HCT116 (cell line): Measurements from ENCODE around the gene PCDHA3. TPM values are rescaled to one million over a fixed set of nuclear protein-coding genes. Genes with fewer than 3 reads are reported as not detected.

Experiments used
- ATAC-seq: fragments of 200-7000 bp; cut with Tn5 transposase; 2 replicates; pipeline ENCODE4 v1.9.1; 2020; ENCODE audit warnings: mild to moderate bottlenecking, moderate library complexity
- BruUV-seq: library from RNA; stranded (reverse); fragments of 400-500 nt; replicated peaks from 2 replicates; lab custom pipeline; 2021; lab: Mats Ljungman, UMichigan
- CTCF ChIA-PET: fragments of 300-600 bp; sonication (Branson Sonifier 250); formaldehyde crosslinking; loops from one replicate; lab custom pipeline; 2021; ENCODE audit warnings: antibody characterized with exemption; lab: Charles Lee
- POLR2A ChIA-PET: fragments of 300-600, 350-600 bp; sonication (Branson Sonifier 250); formaldehyde crosslinking; loops from one replicate; lab custom pipeline; 2021; ENCODE audit warnings: antibody characterized with exemption; lab: Charles Lee
- RAD21 ChIA-PET, 2 experiments: fragments of 300-600 bp; sonication (Branson Sonifier 250); formaldehyde crosslinking; loops; one replicate each; lab custom pipeline; 2023; ENCODE audit warnings: low total read pairs in 2 of 2; ENCODE audit not compliant: uncharacterized antibody in 2 of 2, unreplicated experiment in 2 of 2, low non-redundant PET in 1 of 2; lab: Charles Lee
- DNase-seq: peaks from one replicate; pipeline ENCODE4 v3.0.0-alpha.2; 2010; ENCODE audit warnings: low read depth, low spot score
- H2AFZ ChIP-seq: fragments of 200-600 bp; shearing (Covaris generic), sonication (generic); 2 replicates; pipeline ENCODE4 v1.6.1; 2017; ENCODE audit warnings: low read depth, mixed run types, mixed read lengths, antibody characterized with exemption, low read length; ENCODE audit not compliant: poor library complexity, severe bottlenecking
- H3K27ac ChIP-seq: 2 replicates; pipeline ENCODE4 v1.5.1; 2012; ENCODE audit warnings: low read depth, low read length
- H3K27me3 ChIP-seq: fragments of 200-600 bp; sonication (generic); 2 replicates; pipeline ENCODE4 v1.6.1; 2016; ENCODE audit warnings: mixed run types, low read length, mixed read lengths; ENCODE audit not compliant: insufficient read depth
- H3K36me3 ChIP-seq, 2 experiments: fragments of 200-500 bp in 1 of 2; fragments of 200-600 bp in 1 of 2; sonication (Bioruptor generic) in 1 of 2; sonication (generic) in 1 of 2; 2 replicates each; pipeline versions ENCODE4 v1.5.1 to v1.6.1; 2014 to 2016; ENCODE audit warnings: low read length in 2 of 2, inconsistent platforms in 1 of 2, mixed read lengths in 1 of 2, mixed run types in 1 of 2; ENCODE audit not compliant: insufficient read depth in 2 of 2, control insufficient read depth in 1 of 2
- H3K4me1 ChIP-seq, 2 experiments: fragments of 200-600 bp in 1 of 2; sonication (generic) in 1 of 2; 2 replicates each; pipeline versions ENCODE4 v1.5.1 to v1.6.1; 2012 to 2017; ENCODE audit warnings: low read length in 2 of 2, inconsistent platforms in 1 of 2, mild to moderate bottlenecking in 1 of 2, mixed read lengths in 1 of 2, mixed run types in 1 of 2, moderate library complexity in 1 of 2; ENCODE audit not compliant: insufficient read depth in 2 of 2, control insufficient read depth in 1 of 2
- H3K4me2 ChIP-seq: fragments of 200-600 bp; sonication (generic); 2 replicates; pipeline ENCODE4 v1.6.1; 2017; ENCODE audit warnings: mixed run types, low read length, mixed read lengths
- H3K4me3 ChIP-seq, 2 experiments: fragments of 200-600 bp in 1 of 2; sonication (generic) in 1 of 2; replicated peaks in 1 of 2; 2 replicates each; pipeline ENCODE4 v1.5.1; 2011 to 2016; ENCODE audit warnings: low read length in 2 of 2, control low read depth in 1 of 2, low read depth in 1 of 2, mild to moderate bottlenecking in 1 of 2, mixed read lengths in 1 of 2, mixed run types in 1 of 2
- H3K79me2 ChIP-seq: fragments of 200-600 bp; sonication (generic); 2 replicates; pipeline ENCODE4 v1.6.1; 2017; ENCODE audit warnings: mild to moderate bottlenecking, mixed run types, low read length, moderate library complexity, mixed read lengths; ENCODE audit not compliant: insufficient read depth
- H3K9ac ChIP-seq: fragments of 200-600 bp; sonication (generic); 2 replicates; pipeline ENCODE4 v1.6.1; 2016; ENCODE audit warnings: low read length, mixed read lengths
- H3K9me2 ChIP-seq: fragments of 200-600 bp; sonication (generic), shearing (Covaris generic); 2 replicates; pipeline ENCODE4 v1.6.1; 2017; ENCODE audit warnings: mixed run types, mild to moderate bottlenecking, moderate library complexity; ENCODE audit not compliant: insufficient read depth
- H3K9me3 ChIP-seq, 2 experiments: fragments of 200-500 bp in 1 of 2; fragments of 200-600 bp in 1 of 2; sonication (Bioruptor generic) in 1 of 2; sonication (generic) in 1 of 2; 2 replicates each; pipeline ENCODE4 v1.6.1; 2014 to 2017; ENCODE audit warnings: low read length in 2 of 2, mixed read lengths in 2 of 2, inconsistent platforms in 1 of 2, low read depth in 1 of 2, mild to moderate bottlenecking in 1 of 2, mixed run types in 1 of 2, moderate library complexity in 1 of 2; ENCODE audit not compliant: control insufficient read depth in 1 of 2, insufficient read depth in 1 of 2
- H4K20me1 ChIP-seq: fragments of 200-600 bp; sonication (generic), shearing (Covaris generic); 2 replicates; pipeline ENCODE4 v1.6.1; 2017; ENCODE audit warnings: mixed run types, mild to moderate bottlenecking, moderate library complexity; ENCODE audit not compliant: insufficient read depth
- CBX3 ChIP-seq: IDR thresholded peaks from 2 replicates; pipeline ENCODE4 v1.6.1; 2012; ENCODE audit warnings: low read depth
- CEBPB ChIP-seq: IDR thresholded peaks from 2 replicates; pipeline ENCODE4 v1.6.1; 2012; ENCODE audit warnings: low read depth
- CTCF ChIP-seq, 3 experiments: fragments of 200-600 bp in 1 of 3; sonication (generic) in 1 of 3; IDR thresholded peaks in 2 of 3; conservative IDR thresholded peaks in 1 of 3; 2 replicates each; pipeline ENCODE4 v1.5.1; 2012 to 2017; ENCODE audit warnings: low read depth in 2 of 3, low read length in 2 of 3, antibody characterized with exemption in 1 of 3, borderline replicate concordance in 1 of 3, control low read depth in 1 of 3, mild to moderate bottlenecking in 1 of 3, mixed read lengths in 1 of 3, mixed run types in 1 of 3, moderate library complexity in 1 of 3; ENCODE audit not compliant: insufficient read depth in 1 of 3
- EGR1 ChIP-seq: IDR thresholded peaks from 2 replicates; pipeline ENCODE4 v1.6.1; 2012; ENCODE audit warnings: low read depth
- EZH2 ChIP-seq: fragments of 200-600 bp; sonication (generic); IDR thresholded peaks from 2 replicates; pipeline ENCODE4 v1.6.1; 2017; ENCODE audit warnings: antibody characterized with exemption, mixed run types
- JUND ChIP-seq: IDR thresholded peaks from 2 replicates; pipeline ENCODE4 v1.6.1; 2012
- POLR2AphosphoS5 ChIP-seq: IDR thresholded peaks from 2 replicates; pipeline ENCODE4 v1.6.1; 2011; ENCODE audit warnings: mild to moderate bottlenecking, low read depth, low read length, moderate library complexity
- RAD21 ChIP-seq: IDR thresholded peaks from 2 replicates; pipeline ENCODE4 v1.6.1; 2012; ENCODE audit warnings: low read depth, mild to moderate bottlenecking
- REST ChIP-seq: IDR thresholded peaks from 2 replicates; pipeline ENCODE4 v1.6.1; 2012; ENCODE audit warnings: low read depth
- SIN3A ChIP-seq: IDR thresholded peaks from 2 replicates; pipeline ENCODE4 v1.6.1; 2012; ENCODE audit warnings: low read depth
- SP1 ChIP-seq: IDR thresholded peaks from 2 replicates; pipeline ENCODE4 v1.6.1; 2012; ENCODE audit warnings: low read depth
- SRF ChIP-seq: IDR thresholded peaks from 2 replicates; pipeline ENCODE4 v1.6.1; 2012; ENCODE audit warnings: low read depth
- ZFX ChIP-seq: fragments of 450-650 bp; IDR thresholded peaks from 2 replicates; pipeline ENCODE4 v1.6.1; 2017
- intact Hi-C: fragments of 100-400 bp; cut with micrococcal nuclease; formaldehyde crosslinking; loops from 2 replicates; pipeline ENCODE4 v1.10.0; 2022
- total RNA-seq: library from RNA; stranded (reverse); gene quantifications from one replicate; pipeline ENCODE4 v1.2.1, GENCODE V29; 2021; ENCODE audit not compliant: unreplicated experiment
- TF ChIP-seq, protein P1 (sequence below): IDR thresholded peaks from 2 replicates; pipeline ENCODE4 v1.6.1; 2011; ENCODE audit warnings: mild to moderate bottlenecking, low read length, moderate library complexity; ENCODE audit not compliant: insufficient replicate concordance; ENCODE audit errors: extremely low read depth

Gene PCDHA3
- total RNA-seq, 1 experiment from 2014 or later, result not detected

DNA sequence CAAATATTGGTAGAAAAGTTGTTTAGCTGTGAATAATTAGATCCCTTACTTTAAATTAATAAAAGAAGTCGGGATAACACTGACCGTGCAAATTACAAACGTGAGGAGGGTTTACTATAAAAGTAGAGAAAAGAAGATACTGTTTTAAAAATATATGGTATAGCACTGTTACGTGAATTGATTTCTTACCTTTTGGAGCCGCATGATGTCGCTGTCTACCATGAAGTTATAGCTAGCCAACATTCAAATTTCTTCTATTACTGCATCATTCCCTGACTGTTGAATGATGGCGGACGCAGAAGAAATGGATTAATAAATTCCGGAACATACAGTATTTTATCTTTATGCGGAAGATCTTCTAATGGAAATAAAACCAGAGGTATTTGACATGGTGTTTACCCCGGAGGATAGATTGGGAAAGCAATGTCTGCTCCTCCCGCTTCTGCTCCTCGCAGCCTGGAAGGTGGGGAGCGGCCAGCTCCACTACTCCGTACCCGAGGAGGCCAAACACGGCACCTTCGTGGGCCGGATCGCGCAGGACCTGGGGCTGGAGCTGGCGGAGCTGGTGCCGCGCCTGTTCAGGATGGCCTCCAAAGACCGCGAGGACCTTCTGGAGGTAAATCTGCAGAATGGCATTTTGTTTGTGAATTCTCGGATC is 27.0 kb downstream of the PCDHA3 start, which contains the start of gene PCDHA6:
Gene PCDHA6, plus strand, starts transcription at position 257 of the 658 bp plus-strand sequence. Its CDS starts 132 bp downstream, at position 389.
- no peaks in the 10 kb centered on the region for H4K20me1 ChIP-seq
- ATAC-seq (no peak), DNase-seq (no peak)
- no peaks in the 10 kb centered on the region for H3K79me2 ChIP-seq
- intact Hi-C loops, result no loop called here
- TF ChIP-seq SP1, result no peak
- TF ChIP-seq REST, result no peak
- no peak for TF ChIP-seq EGR1
- TF ChIP-seq, protein P1, sequence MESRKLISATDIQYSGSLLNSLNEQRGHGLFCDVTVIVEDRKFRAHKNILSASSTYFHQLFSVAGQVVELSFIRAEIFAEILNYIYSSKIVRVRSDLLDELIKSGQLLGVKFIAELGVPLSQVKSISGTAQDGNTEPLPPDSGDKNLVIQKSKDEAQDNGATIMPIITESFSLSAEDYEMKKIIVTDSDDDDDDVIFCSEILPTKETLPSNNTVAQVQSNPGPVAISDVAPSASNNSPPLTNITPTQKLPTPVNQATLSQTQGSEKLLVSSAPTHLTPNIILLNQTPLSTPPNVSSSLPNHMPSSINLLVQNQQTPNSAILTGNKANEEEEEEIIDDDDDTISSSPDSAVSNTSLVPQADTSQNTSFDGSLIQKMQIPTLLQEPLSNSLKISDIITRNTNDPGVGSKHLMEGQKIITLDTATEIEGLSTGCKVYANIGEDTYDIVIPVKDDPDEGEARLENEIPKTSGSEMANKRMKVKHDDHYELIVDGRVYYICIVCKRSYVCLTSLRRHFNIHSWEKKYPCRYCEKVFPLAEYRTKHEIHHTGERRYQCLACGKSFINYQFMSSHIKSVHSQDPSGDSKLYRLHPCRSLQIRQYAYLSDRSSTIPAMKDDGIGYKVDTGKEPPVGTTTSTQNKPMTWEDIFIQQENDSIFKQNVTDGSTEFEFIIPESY, result no peak
- no peak for TF ChIP-seq POLR2AphosphoS5
- TF ChIP-seq SIN3A, result no peak
- TF ChIP-seq JUND, result no peak
- TF ChIP-seq ZFX, result no peak
- TF ChIP-seq CTCF (IDR thresholded peaks at IDR 0.05 in 2 of 3, conservative IDR thresholded peaks at IDR 0.05 in 1 of 3; ENCODE audit: borderline replicate concordance in 1 of 3, insufficient read depth in 1 of 3, low read depth in 2 of 3, low read length in 2 of 3), result no peak
- no peak for TF ChIP-seq CBX3
- TF ChIP-seq SRF, result no peak
- no peak for TF ChIP-seq EZH2
- no peak for TF ChIP-seq CEBPB
- TF ChIP-seq RAD21, result no peak
- H3K27ac ChIP-seq, result no peak within 1 kb of the TSS
- ChIA-PET POLR2A (no interaction called here), RAD21 (no interaction called here), CTCF (no interaction called here)
- no peak within 1 kb of the TSS for H3K4me2 ChIP-seq
- H3K9me3 ChIP-seq, result no peaks in the 10 kb centered on the region
- H3K4me1 ChIP-seq, result no peaks in the 10 kb centered on the region
- no peaks in the 10 kb centered on the region for H3K36me3 ChIP-seq
- H2AFZ ChIP-seq, result no peak within 1 kb of the TSS
- no peak within 1 kb of the TSS for H3K4me3 ChIP-seq
- no TSS peak for BruUV-seq
- H3K27me3 ChIP-seq, result no peaks in the 10 kb centered on the region
- H3K9me2 ChIP-seq, result no peaks in the 10 kb centered on the region; the same call in 1 of the 2 replicates
- H3K9ac ChIP-seq, result no peak within 1 kb of the TSS
